Measurements from ENCODE around the gene MKRN2OS.

GRCh38 chr3:12544652-12545472 is 437 bp downstream of the MKRN2OS start:
- TF ChIP-seq CTCF (conservative IDR thresholded peaks at IDR 0.05; ENCODE audit: low read length) (no peak), EZH2phosphoT487 (IDR thresholded peaks at IDR 0.05; ENCODE audit: borderline replicate concordance) (no peak)
